Endothelial cell of umbilical vein (primary cell): ENCODE measurements around the gene SLF1. TPM values are rescaled to one million over a fixed set of nuclear protein-coding genes. Genes with fewer than 3 reads are reported as not detected.

ENCODE experiments used
- BruUV-seq: library from RNA; stranded (reverse); fragments of 400-500 nt; replicated peaks from 2 replicates; lab custom pipeline; 2021; lab: Mats Ljungman, UMichigan
- CTCF ChIA-PET: fragments of 300-600, 350-600 bp; sonication (Branson Sonifier 250); formaldehyde crosslinking; loops from one replicate; lab custom pipeline; 2021; ENCODE audit warnings: antibody characterized with exemption, inconsistent platforms; lab: Charles Lee
- POLR2A ChIA-PET: fragments of 300-600, 350-600 bp; sonication (Branson Sonifier 250); formaldehyde crosslinking; loops from one replicate; lab custom pipeline; 2021; ENCODE audit warnings: antibody characterized with exemption, inconsistent platforms; lab: Charles Lee
- DNase-seq: peaks from one replicate; pipeline ENCODE4 v3.0.0-alpha.2; 2011; ENCODE audit warnings: low read depth, low spot score
- FAIRE-seq: peaks from 2 replicates; lab custom pipeline; 2011; peaks lifted over from hg19 to GRCh38; lab: Jason Lieb, UNC
- H2AFZ ChIP-seq: 2 replicates; pipeline ENCODE4 v1.6.0; 2012; ENCODE audit warnings: low read depth, low read length, control low read depth, inconsistent platforms
- H3K27ac ChIP-seq: 2 replicates; pipeline ENCODE4 v1.5.1; 2011; ENCODE audit warnings: low read depth, mild to moderate bottlenecking, control low read depth, low read length, moderate library complexity; ENCODE audit not compliant: insufficient read depth
- H3K27me3 ChIP-seq, 2 experiments: 2 replicates each; pipeline versions ENCODE4 v1.6.0 to v1.6.1; 2011; ENCODE audit warnings: low read length in 2 of 2, mixed read lengths in 1 of 2; ENCODE audit not compliant: control insufficient read depth in 2 of 2, insufficient read depth in 2 of 2
- H3K36me3 ChIP-seq, 2 experiments: 2 replicates in 1 of 2; 3 replicates in 1 of 2; pipeline ENCODE4 v1.5.1; 2011; ENCODE audit warnings: low read length in 2 of 2, mild to moderate bottlenecking in 1 of 2, moderate library complexity in 1 of 2; ENCODE audit not compliant: control insufficient read depth in 2 of 2, insufficient read depth in 2 of 2; ENCODE audit errors: extremely low read depth in 1 of 2
- H3K4me1 ChIP-seq: 3 replicates; pipeline ENCODE4 v1.5.1; 2011; ENCODE audit warnings: mild to moderate bottlenecking, low read length; ENCODE audit not compliant: control insufficient read depth, insufficient read depth; ENCODE audit errors: extremely low read depth
- H3K4me2 ChIP-seq: 2 replicates; pipeline ENCODE4 v1.6.1; 2011; ENCODE audit warnings: low read length, control low read depth, mixed read lengths; ENCODE audit not compliant: insufficient read depth
- H3K4me3 ChIP-seq, 3 experiments: fragments of 200-600 bp in 1 of 3; sonication (generic), shearing (Covaris generic) in 1 of 3; replicated peaks in 1 of 3; 2 replicates each; pipeline ENCODE4 v1.5.1; 2011 to 2016; ENCODE audit warnings: control low read depth in 3 of 3, low read length in 3 of 3, mild to moderate bottlenecking in 2 of 3, inconsistent platforms in 1 of 3, low read depth in 1 of 3, moderate library complexity in 1 of 3; ENCODE audit not compliant: insufficient read depth in 1 of 3
- H3K79me2 ChIP-seq: 2 replicates; pipeline ENCODE4 v1.6.0; 2012; ENCODE audit warnings: low read length, inconsistent platforms; ENCODE audit not compliant: control insufficient read depth, insufficient read depth
- H3K9ac ChIP-seq: replicated peaks from 2 replicates; pipeline ENCODE3; 2011; ENCODE audit warnings: low read length, control low read depth; ENCODE audit not compliant: insufficient read depth; ENCODE audit errors: extremely low read depth
- H3K9me1 ChIP-seq: replicated peaks from 3 replicates; pipeline ENCODE4 v1.6.0; 2011; ENCODE audit warnings: mild to moderate bottlenecking, low read length; ENCODE audit not compliant: control insufficient read depth, insufficient read depth; ENCODE audit errors: extremely low read depth
- H3K9me3 ChIP-seq: replicated peaks from 2 replicates; pipeline ENCODE4 v1.5.1; 2012; ENCODE audit warnings: low read length, inconsistent platforms; ENCODE audit not compliant: control insufficient read depth, insufficient read depth
- H4K20me1 ChIP-seq: replicated peaks from 2 replicates; pipeline ENCODE3; 2011; ENCODE audit warnings: mild to moderate bottlenecking, low read length; ENCODE audit not compliant: control insufficient read depth, insufficient read depth; ENCODE audit errors: extremely low read depth
- CTCF ChIP-seq, 2 donors: IDR thresholded peaks; 1 replicate in 1 of 2; 2 replicates in 1 of 2; pipeline ENCODE4 v1.5.1; 2011; ENCODE audit warnings: low read length in 2 of 2, mild to moderate bottlenecking in 2 of 2, moderate library complexity in 2 of 2, control low read depth in 1 of 2, inconsistent platforms in 1 of 2, low read depth in 1 of 2; ENCODE audit not compliant: insufficient read depth in 1 of 2; ENCODE audit errors: extremely low read depth in 1 of 2
- EZH2 ChIP-seq: IDR thresholded peaks from 2 replicates; pipeline ENCODE4 v1.6.1; 2012; ENCODE audit warnings: borderline replicate concordance, low read depth, mild to moderate bottlenecking, moderate library complexity, low read length, inconsistent platforms; ENCODE audit not compliant: severe bottlenecking
- FOS ChIP-seq: IDR thresholded peaks from 2 replicates; pipeline ENCODE4 v1.6.1; 2011; ENCODE audit warnings: mild to moderate bottlenecking, low read length, moderate library complexity, borderline replicate concordance; ENCODE audit not compliant: insufficient read depth
- GATA2 ChIP-seq: IDR thresholded peaks from 2 replicates; pipeline ENCODE4 v1.7.0; 2011; ENCODE audit warnings: low read depth, mild to moderate bottlenecking, moderate library complexity, mixed read lengths, low read length; ENCODE audit not compliant: insufficient read length, insufficient read depth
- JUN ChIP-seq: IDR thresholded peaks from 2 replicates; pipeline ENCODE4 v1.6.1; 2011; ENCODE audit warnings: borderline replicate concordance, low read depth; ENCODE audit not compliant: insufficient read length, insufficient read depth
- MAX ChIP-seq: IDR thresholded peaks from 2 replicates; pipeline ENCODE4 v1.6.1; 2011; ENCODE audit not compliant: insufficient read depth, insufficient read length
- MYC ChIP-seq: IDR thresholded peaks from one replicate; pipeline ENCODE4 v1.6.1; 2011; ENCODE audit warnings: mild to moderate bottlenecking, low read depth, low read length
- POLR2A ChIP-seq: IDR thresholded peaks from 2 replicates; pipeline ENCODE4 v1.6.1; 2012; ENCODE audit warnings: low read depth, mild to moderate bottlenecking, control low read depth, low read length
- POLR2AphosphoS5 ChIP-seq: IDR thresholded peaks from 2 replicates; pipeline ENCODE4 v1.6.1; 2012; ENCODE audit warnings: low read depth, mild to moderate bottlenecking, control low read depth, low read length, moderate library complexity; ENCODE audit not compliant: insufficient read depth
- dilution Hi-C: fragments of 300-500 bp; cut with MboI; formaldehyde crosslinking; loops from one replicate; pipeline ENCODE4 v1.15.0; 2019; ENCODE audit warnings: low sequenced_read_pairs; ENCODE audit not compliant: extremely low pct_ligation_motif_present
- intact Hi-C: fragments of 100-400 bp; cut with micrococcal nuclease; formaldehyde crosslinking; loops from one replicate; pipeline ENCODE4 v1.10.0; 2022
- polyA plus RNA-seq, 4 experiments: library from polyadenylated mRNA; depleted of rRNA in 3 of 4; stranded (reverse) in 3 of 4; unstranded in 1 of 4; fragments of >200 nt; gene quantifications; 2 replicates each; pipeline versions ENCODE4 v1.2.1 to v1.2.3, GENCODE V29; 2011 to 2012; ENCODE audit warnings: missing spikeins in 1 of 4
- total RNA-seq: library from RNA; stranded (reverse); gene quantifications from 2 replicates; pipeline ENCODE4 v1.2.3, GENCODE V29; 2021

Gene SLF1
- total and polyA plus RNA-seq, 2 donors (not counting 3 experiments of a cell fraction or from before 2014, with no cell fraction given) = 1.4 to 8.5 TPM

- H3K4me1 ChIP-seq = peaks cover 15% of the 10 kb centered on the region
- no peak overlapping the region for H3K27ac ChIP-seq
- ChIA-PET CTCF (interaction anchor here (1.4 to 1.8 kb wide), 5 partner anchors 18 to 778 kb away, joined by 4 to 30 read pairs (median 7); no protein-coding TSS in a partner anchor), POLR2A (no interaction called here)
- BruUV-seq = no TSS peak
- no peaks in the 10 kb centered on the region for H3K79me2 ChIP-seq
- dilution Hi-C loops (no loop called here), intact Hi-C loops (loop anchor here (1.0 to 5.0 kb wide), 3 partner anchors 75 to 582 kb away; a partner anchor contains a TSS)
- FAIRE-seq = no peak
- H3K9me3 ChIP-seq = no peaks in the 10 kb centered on the region
- TF ChIP-seq MYC = no peak
- TF ChIP-seq POLR2A = no peak
- no peak for TF ChIP-seq GATA2
- no peak for TF ChIP-seq EZH2
- no peak for TF ChIP-seq CTCF (IDR thresholded peaks at IDR 0.05; ENCODE audit: extremely low read depth in 1 of 2, insufficient read depth in 1 of 2, low read depth in 1 of 2, low read length in 2 of 2)
- TF ChIP-seq POLR2AphosphoS5 = no peak
- no peak for TF ChIP-seq JUN
- no peak for TF ChIP-seq FOS
- no peak for TF ChIP-seq MAX
- no peaks in the 10 kb centered on the region for H3K9me1 ChIP-seq
- H4K20me1 ChIP-seq = no peaks in the 10 kb centered on the region
- no peak overlapping the region for H2AFZ ChIP-seq
- H3K36me3 ChIP-seq = no peaks in the 10 kb centered on the region
- no peak for DNase-seq
- H3K27me3 ChIP-seq = no peaks in the 10 kb centered on the region
- H3K4me3 ChIP-seq = no peak overlapping the region
- H3K9ac ChIP-seq = no peak overlapping the region
- no peak overlapping the region for H3K4me2 ChIP-seq
Observed at GRCh38 chr5:94693845-94694370, 75.4 kb downstream of the SLF1 start.
